HEK293 (cell line): ENCODE measurements around the gene ACSF2.

ENCODE experiments used
- CTCF ChIA-PET: fragments of 350-600 bp; formaldehyde crosslinking; extraction: SDS; loops from one replicate; lab custom pipeline; 2021; ENCODE audit warnings: antibody characterized with exemption; lab: Yijun Ruan, JAX
- POLR2A ChIA-PET: fragments of 300-600 bp; formaldehyde crosslinking; extraction: SDS; loops from one replicate; lab custom pipeline; 2020; ENCODE audit warnings: antibody characterized with exemption, inconsistent platforms; lab: Yijun Ruan, JAX
- H3K27ac ChIP-seq: fragments of 200-500 bp; sonication (Bioruptor generic); 2 replicates; pipeline ENCODE4 v1.5.1; 2014; ENCODE audit warnings: low read depth, low read length, control low read depth, inconsistent platforms; ENCODE audit errors: extremely low read depth
- H3K36me3 ChIP-seq, 2 experiments: fragments of 200-500 bp in 1 of 2; sonication (Bioruptor generic) in 1 of 2; 1 replicate in 1 of 2; 2 replicates in 1 of 2; pipeline ENCODE4 v1.5.1; 2014 to 2017; ENCODE audit warnings: inconsistent platforms in 2 of 2, low read length in 2 of 2; ENCODE audit not compliant: control insufficient read depth in 2 of 2, insufficient read depth in 1 of 2
- H3K4me1 ChIP-seq: fragments of 200-500 bp; sonication (Bioruptor generic); 2 replicates; pipeline ENCODE4 v1.5.1; 2014; ENCODE audit warnings: mild to moderate bottlenecking, low read length, inconsistent platforms; ENCODE audit not compliant: control insufficient read depth, insufficient read depth
- H3K4me3 ChIP-seq: 2 replicates; pipeline ENCODE4 v1.5.1; 2011; ENCODE audit warnings: low read depth, mild to moderate bottlenecking, control low read depth, low read length, moderate library complexity
- H3K9me3 ChIP-seq: fragments of 200-500 bp; sonication (Bioruptor generic); 2 replicates; pipeline ENCODE4 v1.5.1; 2014; ENCODE audit warnings: low read depth, low read length, inconsistent platforms; ENCODE audit not compliant: control insufficient read depth, insufficient read depth
- CTCF ChIP-seq: fragments of 450-650 bp; formaldehyde crosslinking; IDR thresholded peaks from 2 replicates; pipeline ENCODE4 v1.5.1; 2016; ENCODE audit warnings: missing biosample characterization, missing genetic modification characterization
- GLIS1 ChIP-seq: fragments of 450-650 bp; formaldehyde crosslinking; IDR thresholded peaks from 2 replicates; pipeline ENCODE4 v1.5.1; 2016; ENCODE audit warnings: missing biosample characterization, missing genetic modification characterization
- KLF8 ChIP-seq: fragments of 450-650 bp; formaldehyde crosslinking; IDR thresholded peaks from 2 replicates; pipeline ENCODE4 v1.5.1; 2016; ENCODE audit warnings: missing biosample characterization, missing genetic modification characterization
- SETDB1 ChIP-seq: IDR thresholded peaks from one replicate; pipeline ENCODE4 v1.6.1; 2017; ENCODE audit warnings: mild to moderate bottlenecking, low read length, moderate library complexity, mixed read lengths; ENCODE audit not compliant: insufficient read length
- WT1 ChIP-seq: fragments of 450-650 bp; formaldehyde crosslinking; IDR thresholded peaks from 2 replicates; pipeline ENCODE4 v1.5.1; 2016; ENCODE audit warnings: missing biosample characterization, missing genetic modification characterization
- YY1 ChIP-seq: fragments of 450-650 bp; formaldehyde crosslinking; IDR thresholded peaks from 2 replicates; pipeline ENCODE4 v1.5.1; 2018; ENCODE audit warnings: missing biosample characterization, missing genetic modification characterization
- ZFHX2 ChIP-seq: fragments of 450-650 bp; formaldehyde crosslinking; conservative IDR thresholded peaks from 2 replicates; pipeline ENCODE4 v1.5.1; 2016; ENCODE audit warnings: missing biosample characterization, missing genetic modification characterization
- ZNF112 ChIP-seq: fragments of 450-650 bp; formaldehyde crosslinking; IDR thresholded peaks from 2 replicates; pipeline ENCODE4 v1.5.0; 2017; ENCODE audit warnings: missing biosample characterization, missing genetic modification characterization
- ZNF148 ChIP-seq: fragments of 450-650 bp; formaldehyde crosslinking; IDR thresholded peaks from 2 replicates; pipeline ENCODE4 v1.5.0; 2017; ENCODE audit warnings: missing biosample characterization, missing genetic modification characterization, borderline replicate concordance
- ZNF16 ChIP-seq: fragments of 450-650 bp; formaldehyde crosslinking; IDR thresholded peaks from 2 replicates; pipeline ENCODE4 v1.5.1; 2016; ENCODE audit warnings: low read depth, missing biosample characterization, missing genetic modification characterization
- ZNF354C ChIP-seq: fragments of 450-650 bp; formaldehyde crosslinking; IDR thresholded peaks from 2 replicates; pipeline ENCODE4 v1.5.1; 2016; ENCODE audit warnings: missing biosample characterization, missing genetic modification characterization, low read depth, borderline replicate concordance
- ZNF366 ChIP-seq: fragments of 450-650 bp; formaldehyde crosslinking; conservative IDR thresholded peaks from 2 replicates; pipeline ENCODE4 v1.5.1; 2016; ENCODE audit warnings: missing biosample characterization, missing genetic modification characterization
- ZNF423 ChIP-seq: fragments of 450-650 bp; formaldehyde crosslinking; IDR thresholded peaks from 2 replicates; pipeline ENCODE4 v1.5.1; 2016; ENCODE audit warnings: missing biosample characterization, missing genetic modification characterization
- ZNF449 ChIP-seq: fragments of 450-650 bp; formaldehyde crosslinking; IDR thresholded peaks from 2 replicates; pipeline ENCODE4 v1.5.1; 2017; ENCODE audit warnings: missing biosample characterization, mild to moderate bottlenecking, missing genetic modification characterization, moderate library complexity
- ZNF596 ChIP-seq: fragments of 450-650 bp; IDR thresholded peaks from 2 replicates; pipeline ENCODE4 v1.5.0; 2018; ENCODE audit warnings: missing biosample characterization, mild to moderate bottlenecking, missing genetic modification characterization, moderate library complexity
- ZNF660 ChIP-seq: fragments of 450-650 bp; IDR thresholded peaks from 2 replicates; pipeline ENCODE4 v1.5.1; 2018; ENCODE audit warnings: missing biosample characterization, mild to moderate bottlenecking, missing genetic modification characterization
- ZNF664 ChIP-seq: fragments of 450-650 bp; formaldehyde crosslinking; IDR thresholded peaks from 2 replicates; pipeline ENCODE4 v1.5.1; 2016; ENCODE audit warnings: missing biosample characterization, missing genetic modification characterization

Gene ACSF2

GRCh38 chr17:50522766-50523165 is 96.7 kb downstream of the ACSF2 start:
- TF ChIP-seq WT1 (tag by site-specific recombination) (no peak), GLIS1 (tag by site-specific recombination) (no peak), ZNF423 (tag by site-specific recombination) (no peak), ZNF660 (tag by site-specific recombination) (no peak), ZNF596 (tag by site-specific recombination) (no peak), ZNF148 (tag by site-specific recombination) (no peak), ZNF664 (tag by site-specific recombination) (no peak), KLF8 (tag by site-specific recombination) (no peak)
- TF ChIP-seq, all 188 proteins: peak for 0
- POLR2A ChIA-PET = no interaction called here
- H3K4me3 ChIP-seq = no peak overlapping the region
- H3K9me3 ChIP-seq = no peaks in the 10 kb centered on the region
- no peaks in the 10 kb centered on the region for H3K36me3 ChIP-seq
- CTCF ChIA-PET = interaction anchor here (0.8 kb wide), 1 partner anchor 18 kb away, joined by 3 read pairs; no protein-coding TSS in a partner anchor
- no peaks in the 10 kb centered on the region for H3K4me1 ChIP-seq
- H3K27ac ChIP-seq = no peak overlapping the region

- Histone ChIP-seq H3K27ac (no peak overlapping the region), H3K36me3 (no peaks in the 10 kb centered on the region), H3K4me1 (no peaks in the 10 kb centered on the region), H3K4me3 (no peak overlapping the region), H3K9me3 (no peaks in the 10 kb centered on the region)
- POLR2A ChIA-PET = no interaction called here
- CTCF ChIA-PET = interaction anchor here (0.8 kb wide), 1 partner anchor 18 kb away, joined by 3 read pairs; no protein-coding TSS in a partner anchor
- TF ChIP-seq ZNF449 (tag by site-specific recombination) = no peak
- TF ChIP-seq YY1 = no peak
- no peak for TF ChIP-seq SETDB1
- TF ChIP-seq ZNF112 (tag by site-specific recombination) = no peak
- TF ChIP-seq CTCF (tag by site-specific recombination) = no peak
- no peak for TF ChIP-seq ZNF354C (tag by site-specific recombination)
- no peak for TF ChIP-seq ZNF366
- no peak for TF ChIP-seq ZNF16 (tag by site-specific recombination)
- TF ChIP-seq ZFHX2 (tag by site-specific recombination) = no peak
Observed at GRCh38 chr17:50523208-50523607, 97.2 kb downstream of the ACSF2 start.
